Activated CD8-positive, alpha-beta T cell treated with anti-CD3 and anti-CD28 coated beads for 36 hours (primary cell): ENCODE data around the gene SYTL1. TPM values are rescaled to one million over a fixed set of nuclear protein-coding genes. Genes with fewer than 3 reads are reported as not detected.

Experiments
- ATAC-seq: fragments of 200-7000 bp; cut with Tn5 transposase; one replicate; pipeline ENCODE4 v1.10.0; 2021; ENCODE audit warnings: mild to moderate bottlenecking, moderate library complexity
- CTCF ChIA-PET: fragments of 350-600 bp; sonication (Branson Sonifier 250); formaldehyde crosslinking; loops from one replicate; lab custom pipeline; 2021; ENCODE audit warnings: antibody characterized with exemption; lab: Charles Lee
- POLR2A ChIA-PET: fragments of 350-600 bp; sonication (Branson Sonifier 250); formaldehyde crosslinking; loops from one replicate; lab custom pipeline; 2021; ENCODE audit warnings: antibody characterized with exemption; lab: Charles Lee
- DNase-seq: peaks from one replicate; pipeline ENCODE4 v3.0.0-alpha.2; 2020
- H3K27ac Mint-ChIP-seq: one replicate; pipeline ENCODE4 v1.8.0; 2021; ENCODE audit warnings: mild to moderate bottlenecking, mixed read lengths
- H3K27me3 Mint-ChIP-seq: one replicate; pipeline ENCODE4 v1.8.0; 2021; ENCODE audit warnings: mixed read lengths
- H3K36me3 Mint-ChIP-seq: one replicate; pipeline ENCODE4 v1.8.0; 2021; ENCODE audit warnings: low read depth, mixed read lengths
- H3K4me1 Mint-ChIP-seq: one replicate; pipeline ENCODE4 v1.8.0; 2021; ENCODE audit warnings: low read depth, mixed read lengths
- H3K4me3 Mint-ChIP-seq: one replicate; pipeline ENCODE4 v1.8.0; 2021; ENCODE audit warnings: mild to moderate bottlenecking, moderate library complexity, mixed read lengths
- H3K9me3 Mint-ChIP-seq: one replicate; pipeline ENCODE4 v1.8.0; 2021; ENCODE audit warnings: mixed read lengths
- CTCF ChIP-seq: fragments of 200-600 bp; IDR thresholded peaks from one replicate; pipeline ENCODE4 v1.8.0; 2022; ENCODE audit warnings: antibody characterized with exemption, mild to moderate bottlenecking
- intact Hi-C: fragments of 100-400 bp; cut with micrococcal nuclease; formaldehyde crosslinking; loops from one replicate; pipeline ENCODE4 v1.10.0; 2022
- total RNA-seq, 2 experiments: library from RNA; stranded (reverse); gene quantifications; one replicate each; pipeline ENCODE4 v1.2.3, GENCODE V29; 2021

SYTL1 gene
- total RNA-seq, 2 experiments from 2014 or later: 77.7 to 80.6 TPM

DNA sequence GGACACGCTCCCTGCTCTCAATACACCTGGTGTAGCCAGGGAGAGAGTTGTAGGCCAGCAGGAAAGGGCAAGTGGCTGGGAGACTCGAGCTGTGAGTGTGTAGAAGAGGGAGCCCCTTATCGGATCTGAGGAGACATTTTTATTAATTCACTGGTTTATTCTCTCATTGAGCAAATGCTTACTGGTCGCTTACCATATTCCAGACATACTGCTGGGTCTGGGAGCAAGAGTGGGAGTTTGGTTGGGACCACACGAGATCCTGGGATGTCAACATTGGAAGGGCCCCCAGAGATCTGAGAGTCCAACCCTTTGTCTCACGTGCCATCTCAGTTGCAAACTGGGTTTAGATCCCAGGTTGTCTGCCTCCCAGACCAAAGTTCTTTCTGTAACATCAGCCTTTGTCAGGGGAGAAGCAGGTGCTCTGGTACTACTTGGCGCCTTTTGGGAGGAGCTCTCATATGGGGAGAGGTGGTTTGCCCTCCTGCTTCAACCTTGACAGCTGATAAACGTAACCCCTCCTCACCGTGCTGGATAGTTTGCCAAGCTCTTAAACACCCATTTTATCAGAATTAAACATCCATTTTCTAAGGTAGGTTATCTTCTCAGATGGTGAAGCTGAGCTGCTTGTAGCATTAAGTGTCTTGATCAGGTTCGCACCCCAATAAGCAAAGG lies 19.1 kb upstream of the SYTL1 start:
- Mint-ChIP-seq H3K9me3 (no peaks in the 10 kb centered on the region), H3K27ac (peak overlapping the region; percentile 95), H3K4me1 (peaks cover 42% of the 10 kb centered on the region), H3K36me3 (peaks cover 28% of the 10 kb centered on the region), H3K4me3 (peak overlapping the region; percentile 95), H3K27me3 (no peaks in the 10 kb centered on the region)
- DNase-seq (no peak), ATAC-seq (no peak)
- no peak for TF ChIP-seq CTCF
- POLR2A ChIA-PET: interaction anchor here (0.7 to 1.8 kb wide), 8 partner anchors 9 to 72 kb away, joined by 3 to 5 read pairs (median 3); partner anchors contain the start of genes CD164L2, MAP3K6 and SYTL1
- CTCF ChIA-PET: interaction anchor here (0.6 to 3.2 kb wide), 15 partner anchors 10 to 347 kb away, joined by 3 to 39 read pairs (median 3); no protein-coding TSS in a partner anchor
- intact Hi-C loops: no loop called here

DNA sequence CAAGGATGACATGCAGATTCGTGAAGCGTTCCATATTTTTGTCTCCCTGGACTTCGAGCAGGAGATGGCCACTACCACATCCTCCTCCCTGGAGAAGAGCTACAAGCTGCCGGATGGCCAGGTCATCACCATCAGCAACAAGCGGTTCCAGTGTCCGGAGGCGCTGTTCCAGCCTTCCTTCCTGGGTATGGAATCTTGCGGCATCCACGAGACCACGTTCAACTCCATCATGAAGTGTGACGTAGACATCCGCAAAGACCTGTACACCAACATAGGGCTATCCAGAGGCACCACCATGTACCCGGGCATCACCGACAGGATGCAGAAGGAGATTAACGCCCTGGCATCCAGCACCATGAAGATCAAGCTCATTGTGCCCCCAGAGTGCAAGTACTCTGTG lies 16.5 kb upstream of the SYTL1 start:
- no peak for TF ChIP-seq CTCF
- no peak for ATAC-seq
- intact Hi-C loops: no loop called here
- ChIA-PET CTCF (interaction anchor here (1.8 to 3.6 kb wide), 3 partner anchors 28 to 69 kb away, joined by 9 to 16 read pairs (median 14); no protein-coding TSS in a partner anchor), POLR2A (interaction anchor here (2.0 to 2.9 kb wide), 2 partner anchors 9 to 17 kb away, joined by 8 to 13 read pairs; partner anchors contain the start of gene SYTL1)
- H3K4me3 Mint-ChIP-seq: no peak overlapping the region
- no peaks in the 10 kb centered on the region for H3K9me3 Mint-ChIP-seq
- H3K36me3 Mint-ChIP-seq: peaks cover 30% of the 10 kb centered on the region
- DNase-seq: no peak
- H3K4me1 Mint-ChIP-seq: peaks cover 57% of the 10 kb centered on the region
- no peak overlapping the region for H3K27ac Mint-ChIP-seq
- H3K27me3 Mint-ChIP-seq: no peaks in the 10 kb centered on the region

DNA sequence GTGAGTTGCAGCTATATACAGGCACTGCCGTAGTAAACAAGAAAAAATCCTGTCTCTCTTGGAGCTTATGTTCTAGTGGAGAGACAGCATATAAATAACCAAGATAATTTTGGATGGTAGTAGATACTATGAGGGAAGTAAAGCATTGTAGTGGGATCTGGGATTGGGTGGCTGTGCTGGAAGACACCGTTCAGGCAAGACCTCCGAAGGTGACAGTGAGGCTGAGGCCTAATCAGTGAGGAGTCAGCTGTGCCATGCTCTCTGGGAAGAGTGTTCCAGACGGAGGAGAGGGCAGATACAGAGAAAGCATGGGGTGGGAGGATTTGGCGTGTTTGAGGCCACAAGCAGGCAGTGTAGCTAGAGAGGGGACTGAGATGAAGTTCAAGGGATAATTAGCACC lies 13.9 kb upstream of the SYTL1 start:
- ChIA-PET CTCF (interaction anchor here (0.9 to 3.6 kb wide), 8 partner anchors 8 to 68 kb away, joined by 3 to 16 read pairs (median 7); partner anchors contain the start of genes MAP3K6 and SYTL1), POLR2A (interaction anchor here (1.5 to 2.9 kb wide), 2 partner anchors 11 to 14 kb away, joined by 4 to 13 read pairs; partner anchors contain the start of gene SYTL1)
- Mint-ChIP-seq H3K4me1 (peaks cover 62% of the 10 kb centered on the region), H3K36me3 (peaks cover 27% of the 10 kb centered on the region), H3K9me3 (no peaks in the 10 kb centered on the region), H3K27me3 (no peaks in the 10 kb centered on the region), H3K4me3 (no peak overlapping the region), H3K27ac (peak overlapping the region; percentile 4)
- intact Hi-C loops: no loop called here
- no peak for TF ChIP-seq CTCF
- DNase-seq (no peak), ATAC-seq (no peak)

DNA sequence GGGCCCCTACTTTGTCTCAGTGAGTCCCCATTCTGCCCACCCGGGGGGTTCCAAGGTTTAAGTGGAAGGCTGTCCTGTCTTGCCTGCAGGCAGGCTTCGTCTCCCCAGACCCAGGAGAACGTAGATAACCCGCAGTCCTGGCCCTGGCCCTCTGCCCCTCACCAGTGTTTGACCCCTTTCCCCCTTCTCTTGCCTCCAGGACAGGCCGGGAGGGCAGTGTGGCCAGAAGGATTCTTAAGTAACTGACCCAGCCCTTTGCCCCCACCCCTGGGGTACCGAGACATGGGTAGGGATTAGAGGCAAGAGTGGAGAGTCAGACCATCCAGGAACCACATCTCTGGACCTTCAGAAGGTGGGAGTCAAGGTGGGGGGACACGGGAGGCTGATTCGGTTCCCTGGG lies 11.0 kb upstream of the SYTL1 start:
- H3K27ac Mint-ChIP-seq: peak overlapping the region; percentile 16
- H3K9me3 Mint-ChIP-seq: no peaks in the 10 kb centered on the region
- intact Hi-C loops: no loop called here

More for the DNA sequence above, 11.0 kb upstream of the SYTL1 start:
- CTCF ChIA-PET: interaction anchor here (0.7 to 4.8 kb wide), 3 partner anchors 32 to 65 kb away, joined by 3 to 48 read pairs (median 3); no protein-coding TSS in a partner anchor
- DNase-seq (no peak), ATAC-seq (no peak)
- TF ChIP-seq CTCF: no peak
- POLR2A ChIA-PET: interaction anchor here (4.3 kb wide), 1 partner anchor 12 kb away, joined by 25 read pairs; the partner anchor contains the start of gene SYTL1
- H3K36me3 Mint-ChIP-seq: peaks cover 21% of the 10 kb centered on the region
- H3K27me3 Mint-ChIP-seq: no peaks in the 10 kb centered on the region
- H3K4me3 Mint-ChIP-seq: no peak overlapping the region
- H3K4me1 Mint-ChIP-seq: peaks cover 40% of the 10 kb centered on the region
